ENCODE data around the gene TAS1R3. TPM values are rescaled to one million over a fixed set of nuclear protein-coding genes. Genes with fewer than 3 reads are reported as not detected.

TAS1R3 gene
- total RNA-seq, 1 experiment from 2014 or later, result 0.16 TPM

DNA sequence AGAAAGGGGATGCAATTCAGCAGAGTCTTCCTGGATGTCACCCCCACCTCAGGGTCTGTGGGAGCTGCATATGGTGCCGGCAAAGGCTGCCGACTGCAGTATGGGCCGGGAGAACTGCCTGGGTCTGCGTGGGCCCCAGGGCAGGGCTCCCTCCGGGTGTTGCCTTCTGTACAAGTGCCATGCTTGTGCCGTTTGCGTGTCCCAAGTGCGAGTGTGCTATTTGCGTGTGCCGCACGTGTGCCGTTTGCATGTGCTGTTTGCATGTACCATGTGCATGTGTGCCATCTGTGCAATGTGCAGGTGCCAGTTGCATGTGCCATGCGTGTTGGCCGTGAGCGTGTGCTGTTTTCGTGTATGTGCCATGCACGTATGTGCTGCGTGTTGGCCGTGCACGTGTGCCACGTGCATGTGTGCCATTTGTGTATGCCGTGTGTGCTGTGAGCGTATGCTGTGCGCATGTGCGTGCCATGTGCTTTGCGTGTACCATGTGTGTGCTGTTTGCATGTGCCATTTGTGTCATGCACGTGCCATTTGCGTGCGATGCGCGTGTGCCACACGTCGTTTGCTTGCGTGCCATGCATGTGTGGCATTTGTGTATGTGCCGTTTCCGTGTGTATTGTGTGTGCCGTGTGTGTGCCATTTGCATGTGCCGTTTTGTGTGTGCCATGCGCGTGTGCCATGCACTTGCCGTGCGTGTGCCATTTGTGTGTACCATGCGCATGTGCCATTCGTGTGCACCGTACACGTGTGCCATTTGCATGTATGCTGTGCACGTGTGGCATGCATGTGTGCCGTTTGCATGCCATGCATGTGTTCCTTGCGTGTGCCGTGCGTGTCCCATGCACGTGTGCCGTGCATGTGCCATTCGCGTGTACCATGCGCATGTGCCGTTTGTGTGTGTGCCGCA, 1.5 kb upstream of the TAS1R3 start:
- peaks cover 25% of the 10 kb centered on the region for H3K4me1 ChIP-seq (replicated peaks)
- peaks cover 3% of the 10 kb centered on the region for H3K9me3 ChIP-seq (replicated peaks)
- no peak overlapping the region for H3K4me3 ChIP-seq
- no peak for DNase-seq (ENCODE audit: low read depth in 1 of 2, low spot score in 2 of 2)
- peaks cover 45% of the 10 kb centered on the region for H3K36me3 ChIP-seq
- no peak overlapping the region for H3K27ac ChIP-seq
- no peaks in the 10 kb centered on the region for H3K27me3 ChIP-seq (replicated peaks)

DNA sequence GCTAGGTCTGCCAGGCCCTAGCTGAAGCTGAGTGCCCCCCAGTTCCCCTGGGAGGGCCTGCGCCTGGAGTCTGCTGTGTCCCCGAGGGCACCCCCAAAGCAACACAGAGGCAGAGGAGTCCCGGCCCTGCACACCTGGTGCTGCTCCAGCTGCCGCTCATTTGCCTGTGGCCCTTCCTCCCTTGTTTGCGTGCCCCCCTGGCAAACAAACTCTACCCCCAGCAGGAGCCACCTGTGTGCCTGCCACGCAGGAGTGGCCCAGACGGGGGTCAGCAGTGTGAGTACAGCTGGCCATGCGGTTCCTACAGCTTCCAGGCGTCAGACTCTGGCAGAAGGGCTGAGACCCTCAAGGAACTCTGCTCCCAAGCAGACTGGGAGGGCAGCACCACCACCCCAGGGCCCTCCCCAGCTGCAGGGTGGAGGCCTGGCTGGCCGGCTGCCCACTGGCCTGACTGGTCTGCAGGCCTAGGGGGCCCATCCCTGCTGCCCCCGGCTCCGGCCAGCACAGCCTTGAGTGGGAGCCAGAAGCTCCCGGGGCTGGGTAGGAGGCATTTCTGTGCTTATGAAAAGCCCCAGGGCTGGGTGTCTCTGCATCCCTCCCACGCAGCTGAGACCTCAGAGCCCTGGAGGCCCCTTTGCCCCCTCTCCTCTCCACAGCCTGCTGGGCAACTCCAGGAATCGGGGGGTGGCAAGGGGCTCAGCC, 563 bp upstream of the TAS1R3 start:
- DNase-seq (ENCODE audit: low read depth in 1 of 2, low spot score in 2 of 2), result no peak
- Histone ChIP-seq H3K27me3 (replicated peaks) (no peaks in the 10 kb centered on the region), H3K36me3 (peaks cover 46% of the 10 kb centered on the region), H3K27ac (no peak overlapping the region), H3K4me1 (replicated peaks) (peaks cover 17% of the 10 kb centered on the region), H3K4me3 (no peak overlapping the region), H3K9me3 (replicated peaks) (peaks cover 3% of the 10 kb centered on the region)

DNA sequence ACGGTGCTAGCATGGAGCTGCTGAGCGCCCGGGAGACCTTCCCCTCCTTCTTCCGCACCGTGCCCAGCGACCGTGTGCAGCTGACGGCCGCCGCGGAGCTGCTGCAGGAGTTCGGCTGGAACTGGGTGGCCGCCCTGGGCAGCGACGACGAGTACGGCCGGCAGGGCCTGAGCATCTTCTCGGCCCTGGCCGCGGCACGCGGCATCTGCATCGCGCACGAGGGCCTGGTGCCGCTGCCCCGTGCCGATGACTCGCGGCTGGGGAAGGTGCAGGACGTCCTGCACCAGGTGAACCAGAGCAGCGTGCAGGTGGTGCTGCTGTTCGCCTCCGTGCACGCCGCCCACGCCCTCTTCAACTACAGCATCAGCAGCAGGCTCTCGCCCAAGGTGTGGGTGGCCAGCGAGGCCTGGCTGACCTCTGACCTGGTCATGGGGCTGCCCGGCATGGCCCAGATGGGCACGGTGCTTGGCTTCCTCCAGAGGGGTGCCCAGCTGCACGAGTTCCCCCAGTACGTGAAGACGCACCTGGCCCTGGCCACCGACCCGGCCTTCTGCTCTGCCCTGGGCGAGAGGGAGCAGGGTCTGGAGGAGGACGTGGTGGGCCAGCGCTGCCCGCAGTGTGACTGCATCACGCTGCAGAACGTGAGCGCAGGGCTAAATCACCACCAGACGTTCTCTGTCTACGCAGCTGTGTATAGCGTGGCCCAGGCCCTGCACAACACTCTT, 1.1 kb downstream of the TAS1R3 start:
- Histone ChIP-seq H3K27ac (no peak overlapping the region), H3K9me3 (replicated peaks) (peaks cover 3% of the 10 kb centered on the region), H3K4me1 (replicated peaks) (peaks cover 12% of the 10 kb centered on the region), H3K4me3 (no peak overlapping the region), H3K36me3 (peaks cover 48% of the 10 kb centered on the region), H3K27me3 (replicated peaks) (no peaks in the 10 kb centered on the region)
- DNase-seq (ENCODE audit: low read depth in 1 of 2, low spot score in 2 of 2), result no peak

DNA sequence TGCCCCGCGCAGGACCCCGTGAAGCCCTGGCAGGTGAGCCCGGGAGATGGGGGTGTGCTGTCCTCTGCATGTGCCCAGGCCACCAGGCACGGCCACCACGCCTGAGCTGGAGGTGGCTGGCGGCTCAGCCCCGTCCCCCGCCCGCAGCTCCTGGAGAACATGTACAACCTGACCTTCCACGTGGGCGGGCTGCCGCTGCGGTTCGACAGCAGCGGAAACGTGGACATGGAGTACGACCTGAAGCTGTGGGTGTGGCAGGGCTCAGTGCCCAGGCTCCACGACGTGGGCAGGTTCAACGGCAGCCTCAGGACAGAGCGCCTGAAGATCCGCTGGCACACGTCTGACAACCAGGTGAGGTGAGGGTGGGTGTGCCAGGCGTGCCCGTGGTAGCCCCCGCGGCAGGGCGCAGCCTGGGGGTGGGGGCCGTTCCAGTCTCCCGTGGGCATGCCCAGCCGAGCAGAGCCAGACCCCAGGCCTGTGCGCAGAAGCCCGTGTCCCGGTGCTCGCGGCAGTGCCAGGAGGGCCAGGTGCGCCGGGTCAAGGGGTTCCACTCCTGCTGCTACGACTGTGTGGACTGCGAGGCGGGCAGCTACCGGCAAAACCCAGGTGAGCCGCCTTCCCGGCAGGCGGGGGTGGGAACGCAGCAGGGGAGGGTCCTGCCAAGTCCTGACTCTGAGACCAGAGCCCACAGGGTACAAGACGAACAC, 1.8 kb downstream of the TAS1R3 start:
- Histone ChIP-seq H3K27me3 (replicated peaks) (no peaks in the 10 kb centered on the region), H3K27ac (no peak overlapping the region), H3K36me3 (peaks cover 47% of the 10 kb centered on the region), H3K9me3 (replicated peaks) (peaks cover 3% of the 10 kb centered on the region), H3K4me3 (no peak overlapping the region), H3K4me1 (replicated peaks) (peaks cover 12% of the 10 kb centered on the region)
- DNase-seq (ENCODE audit: low read depth in 1 of 2, low spot score in 2 of 2), result no peak

DNA sequence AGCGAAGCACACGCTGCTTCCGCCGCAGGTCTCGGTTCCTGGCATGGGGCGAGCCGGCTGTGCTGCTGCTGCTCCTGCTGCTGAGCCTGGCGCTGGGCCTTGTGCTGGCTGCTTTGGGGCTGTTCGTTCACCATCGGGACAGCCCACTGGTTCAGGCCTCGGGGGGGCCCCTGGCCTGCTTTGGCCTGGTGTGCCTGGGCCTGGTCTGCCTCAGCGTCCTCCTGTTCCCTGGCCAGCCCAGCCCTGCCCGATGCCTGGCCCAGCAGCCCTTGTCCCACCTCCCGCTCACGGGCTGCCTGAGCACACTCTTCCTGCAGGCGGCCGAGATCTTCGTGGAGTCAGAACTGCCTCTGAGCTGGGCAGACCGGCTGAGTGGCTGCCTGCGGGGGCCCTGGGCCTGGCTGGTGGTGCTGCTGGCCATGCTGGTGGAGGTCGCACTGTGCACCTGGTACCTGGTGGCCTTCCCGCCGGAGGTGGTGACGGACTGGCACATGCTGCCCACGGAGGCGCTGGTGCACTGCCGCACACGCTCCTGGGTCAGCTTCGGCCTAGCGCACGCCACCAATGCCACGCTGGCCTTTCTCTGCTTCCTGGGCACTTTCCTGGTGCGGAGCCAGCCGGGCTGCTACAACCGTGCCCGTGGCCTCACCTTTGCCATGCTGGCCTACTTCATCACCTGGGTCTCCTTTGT, 2.6 kb downstream of the TAS1R3 start:
- Histone ChIP-seq H3K4me3 (no peak overlapping the region), H3K27ac (no peak overlapping the region), H3K4me1 (replicated peaks) (peaks cover 12% of the 10 kb centered on the region), H3K27me3 (replicated peaks) (no peaks in the 10 kb centered on the region), H3K9me3 (replicated peaks) (peaks cover 3% of the 10 kb centered on the region), H3K36me3 (peaks cover 46% of the 10 kb centered on the region)
- DNase-seq (ENCODE audit: low read depth in 1 of 2, low spot score in 2 of 2), result no peak

DNA sequence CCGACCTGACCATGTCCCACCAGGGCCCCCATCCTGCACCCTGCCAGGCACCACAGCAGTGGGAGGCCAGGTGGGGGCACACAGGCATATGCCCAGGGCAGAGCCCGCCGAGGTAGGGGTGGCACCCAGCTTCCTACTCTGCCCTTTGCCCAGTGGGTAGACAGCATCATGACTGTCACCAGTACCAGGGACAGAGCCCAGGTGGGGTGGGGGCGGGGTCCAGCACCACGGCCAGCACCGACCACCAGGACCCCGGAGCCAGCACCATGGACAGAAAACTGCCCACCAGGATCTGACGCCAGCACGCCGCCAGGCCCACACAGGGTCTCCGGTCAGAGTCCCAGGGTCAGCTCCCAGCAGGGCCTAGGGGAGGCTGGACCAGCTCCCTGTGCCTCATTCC, 3.8 kb downstream of the TAS1R3 start:
- Histone ChIP-seq H3K36me3 (peaks cover 47% of the 10 kb centered on the region), H3K27ac (no peak overlapping the region), H3K4me3 (no peak overlapping the region), H3K27me3 (replicated peaks) (no peaks in the 10 kb centered on the region), H3K4me1 (replicated peaks) (peaks cover 12% of the 10 kb centered on the region), H3K9me3 (replicated peaks) (peaks cover 3% of the 10 kb centered on the region)
- DNase-seq (ENCODE audit: low read depth in 1 of 2, low spot score in 2 of 2), result no peak

DNA sequence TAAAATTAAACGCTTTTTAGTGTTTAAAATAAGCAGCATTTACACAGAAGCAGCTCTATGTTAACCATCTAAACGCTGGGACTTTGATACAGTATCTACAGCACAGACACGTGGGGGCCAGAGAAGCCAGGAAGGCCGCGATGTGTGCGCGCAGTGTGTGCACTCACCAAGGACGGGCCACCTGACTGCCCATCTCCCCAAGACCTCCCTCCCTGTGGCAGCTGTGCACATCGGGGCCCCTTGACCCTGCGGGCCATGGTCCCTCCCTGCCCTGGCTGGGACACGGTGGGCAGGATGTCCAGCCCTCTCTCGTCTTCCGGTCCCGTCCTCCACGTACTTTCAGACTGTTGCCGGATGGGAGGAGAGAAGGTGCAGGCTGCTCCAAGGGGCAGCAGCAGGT, 4.2 kb downstream of the TAS1R3 start:
- peaks cover 12% of the 10 kb centered on the region for H3K4me1 ChIP-seq (replicated peaks)
- no peaks in the 10 kb centered on the region for H3K27me3 ChIP-seq (replicated peaks)
- no peak overlapping the region for H3K27ac ChIP-seq
- no peak for DNase-seq (ENCODE audit: low read depth in 1 of 2, low spot score in 2 of 2)
- H3K9me3 ChIP-seq (replicated peaks), result no peaks in the 10 kb centered on the region; the same call in 1 of the 2 replicates
- no peak overlapping the region for H3K4me3 ChIP-seq
- peaks cover 50% of the 10 kb centered on the region for H3K36me3 ChIP-seq

DNA sequence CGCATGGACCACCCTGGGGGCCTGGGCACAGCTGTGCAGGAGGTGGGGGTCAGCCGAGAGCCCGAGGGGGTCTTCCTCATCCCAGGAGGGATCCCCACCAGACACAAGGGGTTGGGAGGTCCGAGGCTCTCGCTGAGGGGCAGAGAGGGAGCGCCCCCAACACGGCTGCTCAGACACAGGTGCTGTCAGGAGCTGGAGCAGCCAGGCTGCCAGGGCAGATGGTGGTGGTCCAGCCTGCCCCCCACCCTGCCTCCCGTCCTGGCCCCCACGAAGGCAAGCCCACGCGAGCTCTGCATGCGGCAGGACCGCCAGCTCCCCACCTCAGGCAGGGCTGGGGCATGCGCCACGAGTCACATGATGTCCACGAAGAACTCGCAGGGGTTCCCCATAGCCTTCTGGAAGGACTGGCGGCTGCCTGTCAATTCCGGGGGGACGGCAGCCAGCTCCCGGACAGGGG, 4.7 kb downstream of the TAS1R3 start:
- Histone ChIP-seq H3K27me3 (replicated peaks) (no peaks in the 10 kb centered on the region), H3K4me1 (replicated peaks) (peaks cover 8% of the 10 kb centered on the region), H3K4me3 (no peak overlapping the region), H3K36me3 (peaks cover 56% of the 10 kb centered on the region), H3K27ac (no peak overlapping the region), H3K9me3 (replicated peaks) (no peaks in the 10 kb centered on the region)
- no peak for DNase-seq (ENCODE audit: low read depth in 1 of 2, low spot score in 2 of 2)

DNA sequence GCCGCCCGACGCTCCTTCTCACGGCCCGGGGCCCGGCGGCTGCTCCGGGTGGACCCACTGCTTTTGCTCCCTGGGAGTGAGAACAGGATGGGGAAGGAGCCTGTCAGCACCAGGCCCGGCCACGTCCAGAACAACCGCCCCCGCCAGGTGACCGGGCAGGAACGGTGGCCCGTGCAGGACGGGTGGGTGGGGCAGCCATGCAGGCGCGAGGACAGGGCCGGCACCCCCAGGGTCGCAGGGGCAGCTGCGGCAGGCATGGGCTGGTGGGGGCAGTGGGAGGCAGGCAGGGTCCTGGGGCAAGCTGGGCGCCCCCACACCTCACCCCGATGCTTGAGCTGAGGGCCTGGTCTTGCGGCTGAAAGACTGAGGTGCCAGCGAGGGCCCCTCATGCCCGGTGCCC, 5.4 kb downstream of the TAS1R3 start:
- DNase-seq (ENCODE audit: low read depth in 1 of 2, low spot score in 2 of 2), result no peak
- Histone ChIP-seq H3K27me3 (replicated peaks) (no peaks in the 10 kb centered on the region), H3K27ac (no peak overlapping the region), H3K9me3 (replicated peaks) (no peaks in the 10 kb centered on the region), H3K4me1 (replicated peaks) (peaks cover 2% of the 10 kb centered on the region), H3K4me3 (no peak overlapping the region), H3K36me3 (peaks cover 62% of the 10 kb centered on the region)

DNA sequence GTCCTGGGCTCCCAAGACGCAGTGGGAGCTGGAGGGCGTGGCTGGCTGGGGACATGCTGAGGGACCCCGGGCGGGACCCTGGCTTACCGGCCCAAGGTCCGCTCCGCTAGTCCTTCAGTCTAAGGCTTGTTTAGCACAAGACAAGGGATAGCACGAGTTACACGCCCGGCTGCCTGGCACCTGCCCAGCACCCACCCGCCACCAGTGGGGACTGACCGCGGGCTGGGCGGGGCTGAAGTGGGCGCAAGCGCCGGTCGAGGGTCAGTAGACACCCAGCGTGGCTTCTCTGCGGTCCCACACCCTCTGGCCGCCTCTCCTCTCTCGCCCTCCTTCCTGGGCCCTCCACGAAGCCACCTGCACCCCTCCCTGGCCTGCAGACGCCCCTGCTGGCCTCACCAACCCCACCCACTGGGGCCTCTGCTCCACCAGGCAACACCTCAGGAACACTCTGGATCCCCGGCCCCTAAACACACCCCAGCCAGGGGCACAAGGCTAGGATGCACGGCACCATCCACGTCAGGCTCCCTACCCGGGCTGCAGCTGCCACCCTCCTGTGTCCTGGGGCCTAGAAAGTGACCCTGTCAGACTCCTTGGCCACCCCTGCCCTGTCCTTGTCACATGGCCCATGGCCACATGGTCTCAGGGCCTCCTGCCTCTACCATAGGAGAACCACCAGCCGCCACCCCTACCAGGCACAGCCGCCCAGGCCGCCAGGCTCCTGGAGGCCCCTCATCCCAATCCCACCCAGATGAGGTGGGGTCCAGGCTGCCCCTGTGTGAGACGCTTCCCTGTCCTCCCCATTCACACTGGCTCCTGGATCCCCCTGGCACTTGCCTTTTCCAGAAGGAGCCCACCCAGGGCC, 6.1 kb downstream of the TAS1R3 start:
- Histone ChIP-seq H3K27ac (no peak overlapping the region), H3K36me3 (peaks cover 69% of the 10 kb centered on the region), H3K9me3 (replicated peaks) (no peaks in the 10 kb centered on the region), H3K27me3 (replicated peaks) (no peaks in the 10 kb centered on the region), H3K4me3 (no peak overlapping the region), H3K4me1 (replicated peaks) (no peaks in the 10 kb centered on the region)
- no peak for DNase-seq (ENCODE audit: low read depth in 1 of 2, low spot score in 2 of 2)

DNA sequence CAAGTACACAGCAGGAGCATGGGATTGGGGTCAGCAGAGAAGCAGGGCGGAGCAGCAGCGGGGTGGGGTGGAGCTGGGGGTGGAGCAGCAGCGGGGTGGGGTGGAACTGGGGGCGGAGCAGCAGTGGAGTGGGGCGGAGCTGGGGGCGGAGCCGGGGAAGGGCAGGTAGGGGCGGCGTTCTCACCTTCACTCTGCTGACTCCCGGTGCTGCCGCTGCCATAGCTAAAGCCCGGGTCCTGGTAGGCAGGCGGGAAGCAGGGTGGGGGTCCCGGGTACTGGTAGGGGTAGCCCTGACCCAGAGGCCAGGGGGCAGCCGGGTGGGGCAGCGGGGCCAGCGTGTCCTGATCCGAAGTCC, 6.7 kb downstream of the TAS1R3 start:
- no peaks in the 10 kb centered on the region for H3K27me3 ChIP-seq (replicated peaks)
- H3K4me1 ChIP-seq (replicated peaks), result no peaks in the 10 kb centered on the region
- H3K9me3 ChIP-seq (replicated peaks), result no peaks in the 10 kb centered on the region
- H3K4me3 ChIP-seq, result no peak overlapping the region
- no peak for DNase-seq (ENCODE audit: low read depth in 1 of 2, low spot score in 2 of 2)
- H3K36me3 ChIP-seq, result peaks cover 72% of the 10 kb centered on the region
- H3K27ac ChIP-seq, result no peak overlapping the region

DNA sequence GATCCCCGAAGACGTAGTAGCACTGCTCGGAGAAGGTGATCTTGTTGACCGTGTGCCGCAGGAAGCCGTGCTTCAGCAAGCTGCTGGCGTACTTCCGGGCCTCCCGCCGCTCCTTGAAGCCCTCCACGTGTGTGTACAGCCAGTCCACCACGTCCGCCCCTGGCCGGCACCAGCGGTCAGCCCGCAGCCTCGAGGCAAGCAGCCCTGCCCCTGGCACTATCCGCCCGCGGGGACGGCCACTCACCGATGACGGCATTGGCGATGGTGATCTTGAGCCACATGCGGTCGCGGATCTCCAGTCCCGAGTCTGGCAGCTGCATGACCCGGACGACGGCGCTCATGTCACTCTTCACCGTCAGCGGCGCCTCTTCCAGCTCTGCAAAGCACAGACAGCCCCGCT, 7.2 kb downstream of the TAS1R3 start:
- peaks cover under 1% of the 10 kb centered on the region for H3K4me1 ChIP-seq (replicated peaks)
- no peak overlapping the region for H3K27ac ChIP-seq
- H3K36me3 ChIP-seq, result peaks cover 72% of the 10 kb centered on the region
- H3K27me3 ChIP-seq (replicated peaks), result no peaks in the 10 kb centered on the region
- H3K4me3 ChIP-seq, result no peak overlapping the region
- no peak for DNase-seq (ENCODE audit: low read depth in 1 of 2, low spot score in 2 of 2)
- no peaks in the 10 kb centered on the region for H3K9me3 ChIP-seq (replicated peaks)
